Spleen (tissue), 7 donors: ENCODE measurements around the gene CCDC70.

Experiments used
- CTCF ChIP-seq, 11 experiments: fragments of 200-600 bp in 7 of 11; fragments of 450-650 bp in 4 of 11; sonication (generic) in 4 of 11; IDR thresholded peaks in 8 of 11; conservative IDR thresholded peaks in 3 of 11; 1 replicate in 7 of 11; 2 replicates in 4 of 11; pipeline versions ENCODE4 v1.4.0 to v1.8.0; 2016 to 2021; ENCODE audit warnings: antibody characterized with exemption in 11 of 11, inconsistent platforms in 4 of 11, mild to moderate bottlenecking in 1 of 11
- POLR2A ChIP-seq, 3 donors: fragments of 450-650 bp; IDR thresholded peaks; one replicate each; pipeline ENCODE4 v1.5.1; 2017; ENCODE audit warnings: antibody characterized with exemption in 3 of 3, mild to moderate bottlenecking in 1 of 3
- POLR2AphosphoS5 ChIP-seq, 3 donors: sonication (generic); formaldehyde crosslinking; IDR thresholded peaks; one replicate each; pipeline ENCODE4 v1.5.1; 2017; ENCODE audit warnings: antibody characterized with exemption in 3 of 3
- donor health status: DM: no; HTN: no; CAD: no; lungs with moderate emphysema.
- donor health status: DM: no; HTN: no; CAD: no.
- donor health status: DM: no; HTN: no; CAD: no.

- TF ChIP-seq CTCF (IDR thresholded peaks at IDR 0.05 in 8 of 11, conservative IDR thresholded peaks at IDR 0.05 in 3 of 11) (no peak), POLR2A (IDR thresholded peaks at IDR 0.05) (no peak), POLR2AphosphoS5 (IDR thresholded peaks at IDR 0.05) (no peak)
Measured at GRCh38 chr13:51840917-51841316, 20.9 kb upstream of the CCDC70 start.
